ENCODE results near the gene VAV3. TPM values are rescaled to one million over a fixed set of nuclear protein-coding genes. Genes with fewer than 3 reads are reported as not detected.

Gene VAV3
- total and polyA plus RNA-seq, 2 of the 13 experiments (the other 11 are each of a cell fraction or from before 2014, with no cell fraction given): 15.9 to 29.8 TPM

GRCh38 chr1:107935396-107936064 lies 29.4 kb downstream of the VAV3 start:
- no peak for TF ChIP-seq ZNF564 (CRISPR knock-in tag; IDR thresholded peaks at IDR 0.05)
- no peak for TF ChIP-seq MZF1 (CRISPR knock-in tag; IDR thresholded peaks at IDR 0.05; ENCODE audit: borderline replicate concordance)
- no peak for TF ChIP-seq SIN3A (IDR thresholded peaks at IDR 0.05; ENCODE audit: borderline replicate concordance, low read depth, low read length)
- TF ChIP-seq SOX5 (CRISPR knock-in tag; IDR thresholded peaks at IDR 0.05; ENCODE audit: borderline replicate concordance): no peak
- in situ Hi-C loops (cut with HindIII; ENCODE audit: extremely low pct_ligation_motif_present, low pct_unique_long_range_greater_than_20kb) (no loop called here), intact Hi-C loops (cut with micrococcal nuclease; ENCODE audit: unreplicated experiment) (no loop called here)
- no peak for ATAC-seq
- no peak overlapping the region for H3K4me2 ChIP-seq (ENCODE audit: low read depth, low read length)
- no peaks in the 10 kb centered on the region for H3K4me1 ChIP-seq (ENCODE audit: insufficient read depth, low read length)
- ChIA-PET POLR2A (no interaction called here), CTCF (ENCODE audit: low intra/inter-chr PET ratio, low total read pairs) (no interaction called here)
- no peaks in the 10 kb centered on the region; a peak in 1 of 5 replicates for H3K27me3 ChIP-seq (ENCODE audit: control insufficient read depth in 1 of 2, insufficient read depth in 2 of 2, low read length in 2 of 2)
- no peaks in the 10 kb centered on the region for H3K9me3 ChIP-seq (ENCODE audit: low read length)
- no peak overlapping the region for H3K27ac ChIP-seq (ENCODE audit: extremely low read length, insufficient read depth, low read length)
- H4K20me1 ChIP-seq (ENCODE audit: insufficient read depth, low read length): no peaks in the 10 kb centered on the region
- no peak overlapping the region for H3K4me3 ChIP-seq (replicated peaks in 1 of 3; ENCODE audit: insufficient read depth in 1 of 3, low read depth in 2 of 3, low read length in 3 of 3)
- no peak for DNase-seq (ENCODE audit: low spot score)
- no TSS peak for BruUV-seq (replicated peaks)
- WGBS (ENCODE audit: low lambda C conversion rate): 17% methylated on average over 4 of the region's 4 CpGs
- no peaks in the 10 kb centered on the region for H3K79me2 ChIP-seq (ENCODE audit: insufficient read depth, low read length)
- no peak overlapping the region for H2AFZ ChIP-seq (ENCODE audit: low read length)
- H3K9ac ChIP-seq (ENCODE audit: insufficient read depth, low read depth, low read length): no peak overlapping the region
- FAIRE-seq: no peak
- H3K36me3 ChIP-seq (replicated peaks in 1 of 2; ENCODE audit: control insufficient read depth in 1 of 2, insufficient read depth in 2 of 2, low read length in 2 of 2): no peaks in the 10 kb centered on the region

GRCh38 chr1:107934578-107934977 lies 30.4 kb downstream of the VAV3 start:
- Histone ChIP-seq H3K27me3 (ENCODE audit: control insufficient read depth in 1 of 2, insufficient read depth in 2 of 2, low read length in 2 of 2) (no peaks in the 10 kb centered on the region; a peak in 1 of 5 replicates), H3K9me3 (ENCODE audit: low read length) (no peaks in the 10 kb centered on the region), H3K4me2 (ENCODE audit: low read depth, low read length) (no peak overlapping the region), H2AFZ (ENCODE audit: low read length) (no peak overlapping the region), H3K79me2 (ENCODE audit: insufficient read depth, low read length) (no peaks in the 10 kb centered on the region), H3K9ac (ENCODE audit: insufficient read depth, low read depth, low read length) (no peak overlapping the region), H3K4me1 (ENCODE audit: insufficient read depth, low read length) (no peaks in the 10 kb centered on the region), H3K27ac (ENCODE audit: extremely low read length, insufficient read depth, low read length) (no peak overlapping the region), H3K36me3 (replicated peaks in 1 of 2; ENCODE audit: control insufficient read depth in 1 of 2, insufficient read depth in 2 of 2, low read length in 2 of 2) (no peaks in the 10 kb centered on the region), H4K20me1 (ENCODE audit: insufficient read depth, low read length) (no peaks in the 10 kb centered on the region), H3K4me3 (replicated peaks in 1 of 3; ENCODE audit: insufficient read depth in 1 of 3, low read depth in 2 of 3, low read length in 3 of 3) (no peak overlapping the region)
- ChIA-PET POLR2A (no interaction called here), CTCF (ENCODE audit: low intra/inter-chr PET ratio, low total read pairs) (no interaction called here)
- DNase-seq (ENCODE audit: low spot score): no peak
- intact Hi-C loops (cut with micrococcal nuclease; ENCODE audit: unreplicated experiment) (no loop called here), in situ Hi-C loops (cut with HindIII; ENCODE audit: extremely low pct_ligation_motif_present, low pct_unique_long_range_greater_than_20kb) (no loop called here)
- no peak for ATAC-seq
- WGBS (ENCODE audit: low lambda C conversion rate): 38% methylated on average over 5 of the region's 5 CpGs
- no TSS peak for BruUV-seq (replicated peaks)
- FAIRE-seq: no peak
- TF ChIP-seq RFX5 (IDR thresholded peaks at IDR 0.05; ENCODE audit: low read depth, low read length): no peak
- TF ChIP-seq ZBTB25 (CRISPR knock-in tag; IDR thresholded peaks at IDR 0.05): no peak
- no peak for TF ChIP-seq SMARCC2 (IDR thresholded peaks at IDR 0.05)
- TF ChIP-seq ZFX (CRISPR knock-in tag; IDR thresholded peaks at IDR 0.05; ENCODE audit: low read depth): no peak
- TF ChIP-seq NFKBIZ (CRISPR knock-in tag; IDR thresholded peaks at IDR 0.05): no peak
- TF ChIP-seq KDM1A (CRISPR knock-in tag; IDR thresholded peaks at IDR 0.05): no peak
- TF ChIP-seq ZNF335 (CRISPR knock-in tag; IDR thresholded peaks at IDR 0.05): no peak
- no peak for TF ChIP-seq ARID5B (CRISPR knock-in tag; IDR thresholded peaks at IDR 0.05)
- TF ChIP-seq ZFP36L1 (CRISPR knock-in tag; IDR thresholded peaks at IDR 0.05): no peak
- no peak for TF ChIP-seq MTA1 (CRISPR knock-in tag; IDR thresholded peaks at IDR 0.05; ENCODE audit: borderline replicate concordance)
- TF ChIP-seq MLX (CRISPR knock-in tag; IDR thresholded peaks at IDR 0.05): no peak
